Activated CD4-positive, alpha-beta memory T cell treated with anti-CD3 and anti-CD28 coated beads, Interleukin-2, amount 10 ng/mL, durations not matched to agents 7 days and 5 days (primary cell): ENCODE data around the gene HOXA3. TPM values are rescaled to one million over a fixed set of nuclear protein-coding genes. Genes with fewer than 3 reads are reported as not detected.

Experiments
- CTCF ChIA-PET: fragments of 350-600 bp; sonication (Branson Sonifier 250); formaldehyde crosslinking; loops from one replicate; lab custom pipeline; 2021; ENCODE audit warnings: antibody characterized with exemption, inconsistent platforms; lab: Charles Lee
- POLR2A ChIA-PET: fragments of 350-600 bp; sonication (Branson Sonifier 250); formaldehyde crosslinking; loops from one replicate; lab custom pipeline; 2021; ENCODE audit warnings: antibody characterized with exemption; lab: Charles Lee
- DNase-seq: peaks from one replicate; pipeline ENCODE4 v3.0.0-alpha.2; 2020
- H3K27ac Mint-ChIP-seq: one replicate; pipeline ENCODE4 v1.8.0; 2021; ENCODE audit warnings: mild to moderate bottlenecking, mixed read lengths
- H3K27me3 Mint-ChIP-seq: one replicate; pipeline ENCODE4 v1.8.0; 2021; ENCODE audit warnings: mixed read lengths
- H3K36me3 Mint-ChIP-seq: one replicate; pipeline ENCODE4 v1.8.0; 2021; ENCODE audit warnings: low read depth, mixed read lengths
- H3K4me1 Mint-ChIP-seq: one replicate; pipeline ENCODE4 v1.8.0; 2021; ENCODE audit warnings: mixed read lengths
- H3K4me3 Mint-ChIP-seq: one replicate; pipeline ENCODE4 v1.8.0; 2021; ENCODE audit warnings: mild to moderate bottlenecking, mixed read lengths
- H3K9me3 Mint-ChIP-seq: one replicate; pipeline ENCODE4 v1.8.0; 2021; ENCODE audit warnings: mixed read lengths
- total RNA-seq, 2 experiments: library from RNA; stranded (reverse); gene quantifications; one replicate each; pipeline ENCODE4 v1.2.3, GENCODE V29; 2021

HOXA3 gene
- total RNA-seq, 2 experiments from 2014 or later: not detected

DNA sequence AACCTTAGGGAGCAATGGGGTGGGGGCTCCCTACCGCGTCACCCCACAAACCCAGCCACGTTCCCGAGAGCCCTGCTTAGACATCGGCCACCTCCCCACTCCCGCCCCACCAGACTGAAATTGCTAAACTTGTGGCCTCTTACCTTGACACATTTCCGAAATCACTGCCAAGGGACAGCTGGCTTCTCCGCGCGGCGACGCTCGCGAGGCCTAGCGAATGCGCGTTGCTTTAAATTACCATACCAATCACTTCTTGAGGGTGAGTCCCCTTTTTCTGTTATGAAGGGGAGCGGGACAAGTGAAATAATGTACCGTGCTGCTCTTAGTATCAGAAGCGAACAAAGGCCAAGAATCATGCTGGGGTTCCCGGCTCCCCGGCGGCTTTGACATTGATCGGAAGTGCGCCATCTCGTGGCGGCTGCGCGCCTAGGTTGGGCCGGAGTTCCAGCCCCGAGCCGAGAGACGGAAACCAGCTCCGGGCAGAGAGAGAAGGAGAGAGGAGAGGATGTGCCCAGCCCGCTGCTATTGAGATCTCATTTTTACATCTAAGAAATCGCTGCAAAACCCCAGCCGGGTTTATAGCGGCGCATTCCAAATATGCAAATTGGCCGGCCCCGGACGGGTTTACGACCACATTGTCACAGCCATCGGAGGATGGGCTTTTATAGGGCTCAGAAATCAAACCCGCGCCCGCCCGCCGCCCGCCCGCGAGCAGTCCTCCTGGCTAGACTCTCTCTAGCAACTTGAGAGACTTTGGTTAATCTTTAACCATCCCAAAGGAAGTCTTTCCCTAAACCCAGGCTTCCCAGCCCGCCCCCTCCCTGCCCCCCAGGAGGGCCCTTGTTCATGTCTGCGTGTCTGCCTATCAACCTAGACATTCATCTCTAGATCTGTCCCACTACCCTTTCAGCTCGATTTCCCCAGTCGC, 27.4 kb upstream of the HOXA3 start:
- peaks cover 7% of the 10 kb centered on the region for H3K4me1 Mint-ChIP-seq
- no peak overlapping the region for H3K4me3 Mint-ChIP-seq
- peaks cover 69% of the 10 kb centered on the region for H3K27me3 Mint-ChIP-seq
- CTCF ChIA-PET: interaction anchor here (0.6 to 2.9 kb wide), 19 partner anchors 10 to 1286 kb away, joined by 3 to 17 read pairs (median 3); no protein-coding TSS in a partner anchor
- H3K36me3 Mint-ChIP-seq: peaks cover 2% of the 10 kb centered on the region
- POLR2A ChIA-PET: interaction anchor here (1.3 kb wide), 1 partner anchor 11 kb away, joined by 3 read pairs; no protein-coding TSS in a partner anchor
- H3K27ac Mint-ChIP-seq: no peak overlapping the region
- no peaks in the 10 kb centered on the region for H3K9me3 Mint-ChIP-seq
- peak; percentile 56 for DNase-seq

DNA sequence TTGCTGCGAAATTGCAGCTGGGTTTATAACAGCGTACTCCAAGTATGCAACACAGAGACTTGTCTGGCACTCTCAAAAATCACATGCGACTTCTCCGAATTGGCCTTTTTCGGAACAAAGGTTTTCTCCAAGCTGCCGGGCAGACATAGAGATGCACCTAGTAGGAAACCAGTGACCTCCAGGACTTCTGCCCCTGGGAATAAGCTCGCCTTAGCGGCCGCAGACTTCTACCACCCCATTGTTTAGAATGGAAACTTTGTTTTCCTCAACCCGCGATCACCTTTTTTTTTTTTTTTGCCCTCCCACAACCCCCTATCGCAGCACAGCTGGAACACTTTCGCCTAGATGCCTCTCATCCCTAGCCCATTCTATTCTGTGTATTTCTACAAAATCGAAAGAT, 26.6 kb upstream of the HOXA3 start:
- ChIA-PET POLR2A (interaction anchor here (1.3 kb wide), 1 partner anchor 10 kb away, joined by 3 read pairs; no protein-coding TSS in a partner anchor), CTCF (interaction anchor here (0.6 to 2.9 kb wide), 15 partner anchors 9 to 785 kb away, joined by 3 to 17 read pairs (median 3); no protein-coding TSS in a partner anchor)
- H3K27me3 Mint-ChIP-seq: peaks cover 70% of the 10 kb centered on the region
- H3K27ac Mint-ChIP-seq: no peak overlapping the region
- H3K9me3 Mint-ChIP-seq: no peaks in the 10 kb centered on the region
- H3K36me3 Mint-ChIP-seq: no peaks in the 10 kb centered on the region
- H3K4me3 Mint-ChIP-seq: no peak overlapping the region
- no peak for DNase-seq
- H3K4me1 Mint-ChIP-seq: peaks cover 5% of the 10 kb centered on the region

DNA sequence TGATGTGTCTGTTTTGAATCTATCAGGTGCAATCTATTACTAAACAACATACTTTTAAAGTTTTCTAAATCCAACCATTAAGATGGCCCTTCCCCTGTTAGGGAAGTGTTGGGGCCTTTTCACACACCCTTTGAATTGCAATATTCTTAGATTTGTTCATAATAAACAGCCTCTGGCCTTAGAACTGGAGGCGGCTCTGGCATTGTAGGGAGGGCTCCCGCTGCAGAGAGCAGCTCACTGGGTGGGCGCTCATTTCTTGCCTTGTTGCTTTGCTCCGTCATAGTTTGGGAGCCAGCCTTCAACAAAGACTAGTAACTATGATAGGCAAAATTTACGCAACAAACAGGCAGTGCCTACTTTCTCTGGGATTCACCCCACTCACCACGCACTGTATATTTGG, 26.0 kb upstream of the HOXA3 start:
- ChIA-PET POLR2A (no interaction called here), CTCF (interaction anchor here (0.7 to 2.9 kb wide), 7 partner anchors 10 to 785 kb away, joined by 3 to 17 read pairs (median 3); no protein-coding TSS in a partner anchor)
- H3K36me3 Mint-ChIP-seq: no peaks in the 10 kb centered on the region

DNA sequence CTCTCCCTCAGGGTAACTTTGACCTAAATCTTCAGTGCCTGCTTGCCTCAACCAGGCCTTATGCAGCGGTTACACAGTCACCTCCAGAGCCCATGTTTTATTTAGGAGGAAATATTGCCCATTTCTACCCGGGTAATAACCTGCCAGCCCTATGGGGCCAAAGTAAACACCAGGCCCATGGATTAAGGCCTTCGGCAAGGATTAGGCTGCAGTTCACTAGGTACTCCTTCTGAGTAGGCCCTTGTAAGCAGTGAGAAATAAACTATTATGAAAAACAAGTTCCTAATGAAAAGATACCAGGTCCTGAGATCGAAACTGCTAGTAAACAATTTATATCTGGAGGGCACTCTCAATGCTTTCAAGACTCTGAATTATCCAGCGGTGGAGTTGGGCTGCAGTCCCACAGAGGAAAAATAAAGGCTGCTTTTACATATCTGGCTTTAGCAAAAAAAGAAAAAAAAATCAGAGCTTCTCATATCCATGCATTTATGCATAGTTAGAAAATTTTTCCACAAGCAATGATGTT, 25.5 kb upstream of the HOXA3 start:
- POLR2A ChIA-PET: no interaction called here
- H3K4me1 Mint-ChIP-seq: peaks cover 3% of the 10 kb centered on the region
- H3K9me3 Mint-ChIP-seq: no peaks in the 10 kb centered on the region

More for the DNA sequence above, 26.0 kb upstream of the HOXA3 start:
- Mint-ChIP-seq H3K4me3 (no peak overlapping the region), H3K27me3 (peaks cover 65% of the 10 kb centered on the region), H3K27ac (no peak overlapping the region), H3K4me1 (peaks cover 3% of the 10 kb centered on the region), H3K9me3 (no peaks in the 10 kb centered on the region)
- DNase-seq: no peak

DNA sequence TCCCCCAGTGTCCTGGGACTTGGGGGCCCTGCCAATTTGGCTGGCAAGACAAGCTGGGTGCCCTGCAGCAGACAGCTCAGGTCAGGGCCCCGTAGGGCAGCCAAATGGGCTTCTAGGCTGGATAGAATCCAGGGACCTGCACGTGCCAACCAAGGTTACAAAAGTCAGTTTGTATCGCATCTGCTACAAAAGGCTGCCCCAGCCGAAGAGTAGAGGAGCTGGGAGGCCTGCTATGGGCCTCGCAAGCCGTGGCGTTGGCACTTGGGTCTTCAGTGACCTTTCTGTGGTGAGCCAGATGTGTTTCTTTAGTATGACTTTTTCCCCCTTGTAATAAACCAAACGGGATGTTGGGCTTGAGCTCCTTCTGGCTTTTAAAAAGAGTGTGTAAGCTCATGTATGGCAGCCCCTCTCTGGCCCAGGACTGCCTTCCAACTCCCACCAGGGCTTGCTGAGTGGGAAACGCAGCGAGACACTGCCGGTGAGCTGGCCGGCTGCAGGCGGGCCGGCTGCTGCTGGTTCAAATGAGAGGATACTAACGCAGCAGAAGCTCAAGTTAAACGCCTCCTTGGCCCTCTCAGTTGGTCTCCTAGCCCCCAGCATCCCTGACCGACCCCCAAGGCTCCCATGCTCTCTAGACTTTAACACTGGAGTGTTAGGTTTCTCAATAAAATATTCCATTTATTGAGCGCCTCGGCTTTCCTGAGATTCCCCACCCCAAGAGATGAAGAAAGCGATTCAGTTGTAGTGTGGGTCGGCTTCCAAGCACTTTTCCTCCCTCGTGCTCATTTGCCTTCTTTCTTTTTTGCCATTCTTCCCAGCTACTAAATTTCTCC, 24.8 kb upstream of the HOXA3 start:
- H3K4me1 Mint-ChIP-seq: peaks cover 5% of the 10 kb centered on the region
- H3K36me3 Mint-ChIP-seq: no peaks in the 10 kb centered on the region
- DNase-seq: no peak
- H3K9me3 Mint-ChIP-seq: no peaks in the 10 kb centered on the region
- no peak overlapping the region for H3K27ac Mint-ChIP-seq
- CTCF ChIA-PET: interaction anchor here (1.1 to 2.0 kb wide), 4 partner anchors 13 to 28 kb away, joined by 3 to 8 read pairs (median 4); no protein-coding TSS in a partner anchor
- H3K4me3 Mint-ChIP-seq: no peak overlapping the region
- peaks cover 59% of the 10 kb centered on the region for H3K27me3 Mint-ChIP-seq
- POLR2A ChIA-PET: no interaction called here

More for the DNA sequence above, 25.5 kb upstream of the HOXA3 start:
- DNase-seq: no peak
- no peak overlapping the region for H3K4me3 Mint-ChIP-seq
- CTCF ChIA-PET: interaction anchor here (1.1 to 2.9 kb wide), 5 partner anchors 10 to 27 kb away, joined by 3 to 17 read pairs (median 3); no protein-coding TSS in a partner anchor
- no peak overlapping the region for H3K27ac Mint-ChIP-seq
- peaks cover 61% of the 10 kb centered on the region for H3K27me3 Mint-ChIP-seq
- no peaks in the 10 kb centered on the region for H3K36me3 Mint-ChIP-seq

- no peak for DNase-seq
- Mint-ChIP-seq H3K4me1 (peaks cover 10% of the 10 kb centered on the region), H3K27me3 (peaks cover 62% of the 10 kb centered on the region), H3K4me3 (no peak overlapping the region), H3K9me3 (no peaks in the 10 kb centered on the region), H3K27ac (no peak overlapping the region), H3K36me3 (no peaks in the 10 kb centered on the region)
- CTCF ChIA-PET: interaction anchor here (1.1 to 1.8 kb wide), 3 partner anchors 15 to 28 kb away, joined by 3 to 8 read pairs (median 3); no protein-coding TSS in a partner anchor
- POLR2A ChIA-PET: no interaction called here
Observed at GRCh38 chr7:27176524-27176845, 24.1 kb upstream of the HOXA3 start.

DNA sequence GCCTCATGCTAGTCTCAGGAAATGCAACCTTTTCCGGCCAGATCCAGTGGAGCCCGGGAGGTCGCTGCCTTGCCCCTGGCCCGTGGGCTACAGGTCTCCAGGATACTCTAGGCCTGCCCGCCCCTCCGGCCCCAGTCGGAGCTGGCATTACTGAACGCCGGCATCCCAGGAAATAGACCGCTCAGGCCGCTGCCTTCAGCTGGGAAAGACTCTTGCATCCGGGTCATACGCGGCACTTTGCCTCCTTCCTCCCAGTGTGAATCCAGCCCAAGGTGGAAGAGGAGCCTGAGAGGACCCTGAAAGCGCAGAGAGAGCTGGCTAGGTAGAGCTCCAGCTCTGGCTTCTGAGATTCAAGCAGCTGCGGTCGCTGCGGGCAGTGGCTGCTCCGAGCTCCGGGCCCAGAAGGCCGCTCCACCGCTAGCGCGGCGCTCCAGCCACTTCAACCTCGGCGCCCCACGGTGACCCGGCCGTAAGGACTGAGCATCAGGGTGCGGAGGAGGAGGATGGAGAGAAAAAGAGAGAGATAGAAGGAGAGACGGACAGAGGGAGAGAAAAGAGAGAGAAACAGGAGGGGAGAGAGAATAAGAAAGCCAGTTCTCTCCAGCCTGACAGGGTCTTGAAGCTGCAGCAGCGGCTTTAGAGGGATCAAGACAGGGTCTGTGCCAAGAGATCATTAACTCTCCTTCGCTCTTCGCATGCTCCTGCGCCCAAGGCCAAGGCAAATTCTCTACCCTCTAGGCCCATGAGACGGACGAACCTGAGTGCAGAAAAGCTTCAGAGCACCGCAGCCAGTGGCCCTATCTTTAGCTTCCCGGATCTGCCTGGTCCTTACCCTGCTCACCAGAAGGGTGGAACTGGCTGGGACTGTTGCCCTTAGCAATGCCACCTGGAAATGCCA, 23.5 kb upstream of the HOXA3 start:
- no peak for DNase-seq
- Mint-ChIP-seq H3K4me1 (peaks cover 11% of the 10 kb centered on the region), H3K4me3 (no peak overlapping the region), H3K36me3 (no peaks in the 10 kb centered on the region), H3K9me3 (no peaks in the 10 kb centered on the region), H3K27ac (no peak overlapping the region), H3K27me3 (peaks cover 63% of the 10 kb centered on the region)
- CTCF ChIA-PET: interaction anchor here (1.6 to 1.8 kb wide), 2 partner anchors 14 to 20 kb away, joined by 3 to 8 read pairs; no protein-coding TSS in a partner anchor
- POLR2A ChIA-PET: no interaction called here

DNA sequence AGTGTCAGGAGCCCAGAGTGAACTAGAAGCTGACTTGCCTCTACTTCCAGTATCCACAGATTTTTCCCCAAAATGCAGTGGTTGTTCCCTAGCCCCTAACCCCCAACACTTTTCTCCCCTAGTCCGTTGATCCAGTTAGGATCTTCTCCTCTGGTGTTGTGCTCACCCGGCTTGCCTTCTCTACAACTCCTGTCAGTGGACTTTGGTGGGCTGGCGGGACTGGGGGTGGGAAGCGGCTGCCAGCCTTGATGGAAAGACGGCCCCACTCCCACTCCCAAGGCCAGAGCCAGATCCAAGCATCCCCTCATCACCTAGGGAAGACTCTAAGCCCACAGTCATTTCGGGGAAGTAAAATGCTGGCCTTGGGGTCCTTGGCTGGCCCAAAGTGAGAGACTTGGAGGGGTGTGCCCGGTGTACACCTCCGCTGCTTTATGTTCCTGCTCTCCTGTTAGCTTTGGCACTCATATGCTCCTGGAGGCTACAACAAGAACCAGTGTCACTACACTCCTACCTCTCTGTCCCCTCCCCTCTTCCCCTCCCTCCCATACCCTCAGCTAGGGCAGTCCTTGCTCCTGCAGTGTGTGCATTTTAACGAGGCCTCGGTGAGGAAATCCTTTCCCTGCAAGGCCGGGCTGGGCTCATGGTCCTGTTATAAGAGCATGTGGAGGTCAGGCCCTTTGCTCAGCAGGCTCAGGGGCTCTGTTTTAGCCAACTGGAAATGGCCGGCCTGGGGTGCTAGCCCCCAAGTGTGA, 22.7 kb upstream of the HOXA3 start:
- Mint-ChIP-seq H3K9me3 (no peaks in the 10 kb centered on the region), H3K36me3 (no peaks in the 10 kb centered on the region), H3K4me3 (peak overlapping the region; percentile 32), H3K27ac (no peak overlapping the region), H3K4me1 (peaks cover 11% of the 10 kb centered on the region), H3K27me3 (peaks cover 67% of the 10 kb centered on the region)
- no peak for DNase-seq
- POLR2A ChIA-PET: no interaction called here
- CTCF ChIA-PET: no interaction called here

DNA sequence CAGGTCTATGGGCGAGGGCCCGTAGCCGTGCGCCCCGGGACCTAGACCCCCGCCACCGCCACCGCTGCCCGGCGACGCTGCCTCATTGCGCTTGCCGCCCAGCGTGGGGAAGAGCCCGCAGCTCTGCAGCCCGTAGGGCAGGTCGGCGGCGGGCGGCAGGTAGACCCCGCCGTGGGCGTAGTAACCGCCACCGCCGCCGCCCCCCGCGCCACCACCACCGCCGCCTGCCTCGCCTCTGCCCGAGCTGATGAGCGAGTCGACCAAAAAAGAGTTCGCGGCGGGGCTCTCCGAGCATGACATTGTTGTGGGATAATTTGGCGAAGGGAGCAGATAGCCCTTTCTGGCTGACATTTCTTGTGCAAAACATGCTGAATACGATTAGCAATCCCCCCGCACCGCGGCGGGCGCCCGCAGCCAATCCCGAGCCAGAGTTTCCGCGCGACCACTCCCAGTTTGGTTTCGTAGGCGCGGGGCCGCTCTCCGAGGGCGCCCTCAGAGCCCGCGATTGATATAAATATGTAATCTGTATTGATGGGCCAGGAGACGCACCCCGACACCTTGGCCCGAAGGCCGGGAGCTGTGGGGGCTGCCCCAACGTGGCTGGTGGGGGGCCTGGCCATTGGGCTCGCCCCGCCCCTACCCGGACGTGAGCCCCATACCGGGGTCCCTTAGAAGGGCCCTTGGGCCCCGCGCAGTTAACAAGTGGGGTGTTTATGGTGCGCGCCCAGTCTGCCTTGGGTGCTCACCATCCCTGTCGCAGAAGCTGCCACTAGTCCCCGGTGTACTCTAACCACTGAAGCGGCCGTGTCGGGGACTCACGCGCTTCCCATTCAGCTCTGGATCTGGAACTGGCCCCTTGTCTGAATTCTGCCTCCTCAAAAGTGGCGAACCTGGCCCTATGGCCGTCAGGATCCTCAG, 21.8 kb upstream of the HOXA3 start, which contains the start of gene HOXA10:
Gene HOXA10 (minus strand): TSS at position 365 of the 918 bp plus-strand sequence. CDS start 14 bp downstream, at position 351.
- DNase-seq: no peak
- no peak within 1 kb of the TSS for H3K27ac Mint-ChIP-seq
- H3K4me1 Mint-ChIP-seq: peaks cover 9% of the 10 kb centered on the region
- H3K36me3 Mint-ChIP-seq: no peaks in the 10 kb centered on the region
- H3K4me3 Mint-ChIP-seq: peak within 1 kb of the TSS; percentile 32
- CTCF ChIA-PET: no interaction called here
- POLR2A ChIA-PET: interaction anchor here (1.4 kb wide), 1 partner anchor 13 kb away, joined by 4 read pairs; no protein-coding TSS in a partner anchor
- no peaks in the 10 kb centered on the region for H3K9me3 Mint-ChIP-seq
- peaks cover 64% of the 10 kb centered on the region for H3K27me3 Mint-ChIP-seq

GRCh38 chr7:27173511-27173955, 21.1 kb upstream of the HOXA3 start:
- ChIA-PET CTCF (interaction anchor here (0.9 kb wide), 1 partner anchor 11 kb away, joined by 3 read pairs; no protein-coding TSS in a partner anchor), POLR2A (interaction anchor here (1.4 kb wide), 1 partner anchor 14 kb away, joined by 4 read pairs; no protein-coding TSS in a partner anchor)
- no peak for DNase-seq
- no peak overlapping the region for H3K27ac Mint-ChIP-seq
- H3K9me3 Mint-ChIP-seq: no peaks in the 10 kb centered on the region
- H3K4me3 Mint-ChIP-seq: no peak overlapping the region
- H3K27me3 Mint-ChIP-seq: peaks cover 64% of the 10 kb centered on the region
- no peaks in the 10 kb centered on the region for H3K36me3 Mint-ChIP-seq
- H3K4me1 Mint-ChIP-seq: peaks cover 10% of the 10 kb centered on the region
